HepG2 (cell line): ENCODE data around the gene ALPL. TPM values are rescaled to one million over a fixed set of nuclear protein-coding genes. Genes with fewer than 3 reads are reported as not detected.

Experiments
- GATAD1 ChIP-seq: IDR thresholded peaks from 2 replicates; pipeline ENCODE4 v1.6.1; 2016; ENCODE audit warnings: missing genetic modification reagents, missing compliant biosample characterization
- ISL2 ChIP-seq: sonication (generic); formaldehyde crosslinking; IDR thresholded peaks from 2 replicates; pipeline ENCODE4 v1.5.0; 2020; ENCODE audit warnings: missing genetic modification reagents
- MAFK ChIP-seq, 2 experiments: IDR thresholded peaks in 1 of 2; conservative IDR thresholded peaks in 1 of 2; 2 replicates each; pipeline ENCODE4 v1.6.1; 2011; ENCODE audit warnings: improper control_type of control experiment in 2 of 2, low read length in 2 of 2
- SUZ12 ChIP-seq: fragments of 150-350 bp; IDR thresholded peaks from 2 replicates; pipeline ENCODE4 v1.6.1; 2014; ENCODE audit warnings: low read depth, low read length
- YY1 ChIP-seq: IDR thresholded peaks from 2 replicates; pipeline ENCODE4 v1.6.1; 2011; ENCODE audit warnings: low read length, low read depth, moderate library complexity, mild to moderate bottlenecking; ENCODE audit not compliant: insufficient read depth, insufficient replicate concordance
- ZEB1 ChIP-seq: IDR thresholded peaks from 2 replicates; pipeline ENCODE4 v1.6.1; 2012; ENCODE audit warnings: mild to moderate bottlenecking, low read depth, inconsistent platforms; ENCODE audit not compliant: insufficient replicate concordance
- polyA plus RNA-seq, 8 experiments: library from polyadenylated mRNA; depleted of rRNA in 3 of 8; stranded (reverse) in 7 of 8; unstranded in 1 of 8; fragments of >200 nt; fragmentation: Illumina TruSeq in 4 of 8; extraction: Trizol in 4 of 8; gene quantifications; 2 replicates each; pipeline versions ENCODE4 v1.2.1 to v1.2.3, GENCODE V29; 2011 to 2016; ENCODE audit warnings: low read depth in 4 of 8, missing spikeins in 1 of 8, mixed read lengths in 1 of 8; ENCODE audit not compliant: insufficient read depth in 1 of 8
- total RNA-seq, 5 experiments: library from RNA; depleted of rRNA; stranded (reverse); fragments of >200 nt; fragmentation: Illumina TruSeq; extraction: Trizol; gene quantifications; 2 replicates each; pipeline ENCODE4 v1.2.3, GENCODE V29; 2016; ENCODE audit warnings: low read depth in 1 of 5
- TF ChIP-seq, protein P1 (sequence below): sonication (generic); formaldehyde crosslinking; IDR thresholded peaks from 2 replicates; pipeline ENCODE4 v1.5.1; 2020; ENCODE audit warnings: mild to moderate bottlenecking, moderate library complexity, missing genetic modification reagents
- TF ChIP-seq, protein P2 (sequence below): sonication (generic); formaldehyde crosslinking; IDR thresholded peaks from 2 replicates; pipeline ENCODE4 v1.4.0; 2020; ENCODE audit warnings: missing genetic modification reagents, borderline replicate concordance
- TF ChIP-seq, protein P3 (sequence below): sonication (generic); formaldehyde crosslinking; IDR thresholded peaks from 2 replicates; pipeline ENCODE4 v1.8.0; 2022; ENCODE audit warnings: mild to moderate bottlenecking, missing genetic modification reagents; ENCODE audit not compliant: insufficient replicate concordance
- TF ChIP-seq, protein P4 (sequence below): sonication (generic); formaldehyde crosslinking; IDR thresholded peaks from 2 replicates; pipeline ENCODE4 v1.4.0; 2020; ENCODE audit warnings: mild to moderate bottlenecking, missing genetic modification reagents, borderline replicate concordance
- TF ChIP-seq, protein P5 (sequence below): sonication (generic); formaldehyde crosslinking; IDR thresholded peaks from 2 replicates; pipeline ENCODE4 v1.4.0; 2020; ENCODE audit warnings: missing genetic modification reagents; ENCODE audit errors: not compliant biosample characterization
- TF ChIP-seq, protein P6 (sequence below): sonication (generic); formaldehyde crosslinking; IDR thresholded peaks from 2 replicates; pipeline ENCODE4 v1.8.1; 2023; ENCODE audit warnings: mild to moderate bottlenecking, inconsistent platforms, moderate library complexity, missing genetic modification reagents, borderline replicate concordance

The ALPL gene
- total and polyA plus RNA-seq, 2 of the 13 experiments (the other 11 are each of a cell fraction or from before 2014, with no cell fraction given) = 0.12 TPM; not detected in 1

DNA sequence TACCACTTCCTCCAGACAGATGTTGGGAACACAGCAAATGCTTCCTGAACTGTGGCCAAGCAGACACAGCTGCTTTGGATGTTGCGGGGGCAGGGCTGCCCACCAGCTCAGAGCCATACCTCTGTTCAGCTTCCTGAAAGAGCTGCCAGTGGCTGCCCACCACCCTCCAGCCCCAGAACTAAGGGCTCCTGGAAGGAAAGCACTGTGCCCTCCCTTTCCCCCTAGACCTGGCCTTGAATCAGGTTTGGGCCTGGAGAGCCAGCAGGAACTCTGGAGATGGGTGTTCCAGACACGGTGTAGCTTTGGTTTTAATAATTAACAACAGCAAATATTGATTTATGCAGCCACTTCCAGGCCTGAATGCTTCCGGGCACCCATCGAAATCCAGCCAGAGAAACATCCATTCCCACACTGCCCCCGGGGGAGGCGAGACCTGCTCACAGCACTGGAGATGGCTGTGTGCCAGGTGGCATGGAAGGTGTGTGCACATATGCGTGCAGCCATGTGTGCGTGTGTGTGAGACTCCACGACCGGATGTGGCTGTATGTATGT lies 114.3 kb downstream of the ALPL start (continued):
- TF ChIP-seq YY1 = peak; percentile 39
- TF ChIP-seq, protein P1, sequence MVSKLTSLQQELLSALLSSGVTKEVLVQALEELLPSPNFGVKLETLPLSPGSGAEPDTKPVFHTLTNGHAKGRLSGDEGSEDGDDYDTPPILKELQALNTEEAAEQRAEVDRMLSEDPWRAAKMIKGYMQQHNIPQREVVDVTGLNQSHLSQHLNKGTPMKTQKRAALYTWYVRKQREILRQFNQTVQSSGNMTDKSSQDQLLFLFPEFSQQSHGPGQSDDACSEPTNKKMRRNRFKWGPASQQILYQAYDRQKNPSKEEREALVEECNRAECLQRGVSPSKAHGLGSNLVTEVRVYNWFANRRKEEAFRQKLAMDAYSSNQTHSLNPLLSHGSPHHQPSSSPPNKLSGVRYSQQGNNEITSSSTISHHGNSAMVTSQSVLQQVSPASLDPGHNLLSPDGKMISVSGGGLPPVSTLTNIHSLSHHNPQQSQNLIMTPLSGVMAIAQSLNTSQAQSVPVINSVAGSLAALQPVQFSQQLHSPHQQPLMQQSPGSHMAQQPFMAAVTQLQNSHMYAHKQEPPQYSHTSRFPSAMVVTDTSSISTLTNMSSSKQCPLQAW (CRISPR knock-in tag) = peak; percentile 99
- TF ChIP-seq, protein P2, sequence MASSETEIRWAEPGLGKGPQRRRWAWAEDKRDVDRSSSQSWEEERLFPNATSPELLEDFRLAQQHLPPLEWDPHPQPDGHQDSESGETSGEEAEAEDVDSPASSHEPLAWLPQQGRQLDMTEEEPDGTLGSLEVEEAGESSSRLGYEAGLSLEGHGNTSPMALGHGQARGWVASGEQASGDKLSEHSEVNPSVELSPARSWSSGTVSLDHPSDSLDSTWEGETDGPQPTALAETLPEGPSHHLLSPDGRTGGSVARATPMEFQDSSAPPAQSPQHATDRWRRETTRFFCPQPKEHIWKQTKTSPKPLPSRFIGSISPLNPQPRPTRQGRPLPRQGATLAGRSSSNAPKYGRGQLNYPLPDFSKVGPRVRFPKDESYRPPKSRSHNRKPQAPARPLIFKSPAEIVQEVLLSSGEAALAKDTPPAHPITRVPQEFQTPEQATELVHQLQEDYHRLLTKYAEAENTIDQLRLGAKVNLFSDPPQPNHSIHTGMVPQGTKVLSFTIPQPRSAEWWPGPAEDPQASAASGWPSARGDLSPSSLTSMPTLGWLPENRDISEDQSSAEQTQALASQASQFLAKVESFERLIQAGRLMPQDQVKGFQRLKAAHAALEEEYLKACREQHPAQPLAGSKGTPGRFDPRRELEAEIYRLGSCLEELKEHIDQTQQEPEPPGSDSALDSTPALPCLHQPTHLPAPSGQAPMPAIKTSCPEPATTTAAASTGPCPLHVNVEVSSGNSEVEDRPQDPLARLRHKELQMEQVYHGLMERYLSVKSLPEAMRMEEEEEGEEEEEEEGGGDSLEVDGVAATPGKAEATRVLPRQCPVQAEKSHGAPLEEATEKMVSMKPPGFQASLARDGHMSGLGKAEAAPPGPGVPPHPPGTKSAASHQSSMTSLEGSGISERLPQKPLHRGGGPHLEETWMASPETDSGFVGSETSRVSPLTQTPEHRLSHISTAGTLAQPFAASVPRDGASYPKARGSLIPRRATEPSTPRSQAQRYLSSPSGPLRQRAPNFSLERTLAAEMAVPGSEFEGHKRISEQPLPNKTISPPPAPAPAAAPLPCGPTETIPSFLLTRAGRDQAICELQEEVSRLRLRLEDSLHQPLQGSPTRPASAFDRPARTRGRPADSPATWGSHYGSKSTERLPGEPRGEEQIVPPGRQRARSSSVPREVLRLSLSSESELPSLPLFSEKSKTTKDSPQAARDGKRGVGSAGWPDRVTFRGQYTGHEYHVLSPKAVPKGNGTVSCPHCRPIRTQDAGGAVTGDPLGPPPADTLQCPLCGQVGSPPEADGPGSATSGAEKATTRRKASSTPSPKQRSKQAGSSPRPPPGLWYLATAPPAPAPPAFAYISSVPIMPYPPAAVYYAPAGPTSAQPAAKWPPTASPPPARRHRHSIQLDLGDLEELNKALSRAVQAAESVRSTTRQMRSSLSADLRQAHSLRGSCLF (CRISPR knock-in tag) = no peak
- TF ChIP-seq SUZ12 = no peak
- TF ChIP-seq, protein P3, sequence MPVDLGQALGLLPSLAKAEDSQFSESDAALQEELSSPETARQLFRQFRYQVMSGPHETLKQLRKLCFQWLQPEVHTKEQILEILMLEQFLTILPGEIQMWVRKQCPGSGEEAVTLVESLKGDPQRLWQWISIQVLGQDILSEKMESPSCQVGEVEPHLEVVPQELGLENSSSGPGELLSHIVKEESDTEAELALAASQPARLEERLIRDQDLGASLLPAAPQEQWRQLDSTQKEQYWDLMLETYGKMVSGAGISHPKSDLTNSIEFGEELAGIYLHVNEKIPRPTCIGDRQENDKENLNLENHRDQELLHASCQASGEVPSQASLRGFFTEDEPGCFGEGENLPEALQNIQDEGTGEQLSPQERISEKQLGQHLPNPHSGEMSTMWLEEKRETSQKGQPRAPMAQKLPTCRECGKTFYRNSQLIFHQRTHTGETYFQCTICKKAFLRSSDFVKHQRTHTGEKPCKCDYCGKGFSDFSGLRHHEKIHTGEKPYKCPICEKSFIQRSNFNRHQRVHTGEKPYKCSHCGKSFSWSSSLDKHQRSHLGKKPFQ = no peak
- TF ChIP-seq MAFK (conservative IDR thresholded peaks at IDR 0.05 in 1 of 2, IDR thresholded peaks at IDR 0.05 in 1 of 2; ENCODE audit: low read length in 2 of 2) = no peak
- peak; percentile 76; the same call in 1 of the 2 replicates for TF ChIP-seq ISL2
- TF ChIP-seq ZEB1 = no peak
- TF ChIP-seq, protein P4, sequence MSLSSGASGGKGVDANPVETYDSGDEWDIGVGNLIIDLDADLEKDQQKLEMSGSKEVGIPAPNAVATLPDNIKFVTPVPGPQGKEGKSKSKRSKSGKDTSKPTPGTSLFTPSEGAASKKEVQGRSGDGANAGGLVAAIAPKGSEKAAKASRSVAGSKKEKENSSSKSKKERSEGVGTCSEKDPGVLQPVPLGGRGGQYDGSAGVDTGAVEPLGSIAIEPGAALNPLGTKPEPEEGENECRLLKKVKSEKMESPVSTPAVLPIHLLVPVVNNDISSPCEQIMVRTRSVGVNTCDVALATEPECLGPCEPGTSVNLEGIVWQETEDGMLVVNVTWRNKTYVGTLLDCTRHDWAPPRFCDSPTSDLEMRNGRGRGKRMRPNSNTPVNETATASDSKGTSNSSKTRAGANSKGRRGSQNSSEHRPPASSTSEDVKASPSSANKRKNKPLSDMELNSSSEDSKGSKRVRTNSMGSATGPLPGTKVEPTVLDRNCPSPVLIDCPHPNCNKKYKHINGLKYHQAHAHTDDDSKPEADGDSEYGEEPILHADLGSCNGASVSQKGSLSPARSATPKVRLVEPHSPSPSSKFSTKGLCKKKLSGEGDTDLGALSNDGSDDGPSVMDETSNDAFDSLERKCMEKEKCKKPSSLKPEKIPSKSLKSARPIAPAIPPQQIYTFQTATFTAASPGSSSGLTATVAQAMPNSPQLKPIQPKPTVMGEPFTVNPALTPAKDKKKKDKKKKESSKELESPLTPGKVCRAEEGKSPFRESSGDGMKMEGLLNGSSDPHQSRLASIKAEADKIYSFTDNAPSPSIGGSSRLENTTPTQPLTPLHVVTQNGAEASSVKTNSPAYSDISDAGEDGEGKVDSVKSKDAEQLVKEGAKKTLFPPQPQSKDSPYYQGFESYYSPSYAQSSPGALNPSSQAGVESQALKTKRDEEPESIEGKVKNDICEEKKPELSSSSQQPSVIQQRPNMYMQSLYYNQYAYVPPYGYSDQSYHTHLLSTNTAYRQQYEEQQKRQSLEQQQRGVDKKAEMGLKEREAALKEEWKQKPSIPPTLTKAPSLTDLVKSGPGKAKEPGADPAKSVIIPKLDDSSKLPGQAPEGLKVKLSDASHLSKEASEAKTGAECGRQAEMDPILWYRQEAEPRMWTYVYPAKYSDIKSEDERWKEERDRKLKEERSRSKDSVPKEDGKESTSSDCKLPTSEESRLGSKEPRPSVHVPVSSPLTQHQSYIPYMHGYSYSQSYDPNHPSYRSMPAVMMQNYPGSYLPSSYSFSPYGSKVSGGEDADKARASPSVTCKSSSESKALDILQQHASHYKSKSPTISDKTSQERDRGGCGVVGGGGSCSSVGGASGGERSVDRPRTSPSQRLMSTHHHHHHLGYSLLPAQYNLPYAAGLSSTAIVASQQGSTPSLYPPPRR = peak; percentile 88
- peak; percentile 47 for TF ChIP-seq GATAD1
- TF ChIP-seq, protein P5, sequence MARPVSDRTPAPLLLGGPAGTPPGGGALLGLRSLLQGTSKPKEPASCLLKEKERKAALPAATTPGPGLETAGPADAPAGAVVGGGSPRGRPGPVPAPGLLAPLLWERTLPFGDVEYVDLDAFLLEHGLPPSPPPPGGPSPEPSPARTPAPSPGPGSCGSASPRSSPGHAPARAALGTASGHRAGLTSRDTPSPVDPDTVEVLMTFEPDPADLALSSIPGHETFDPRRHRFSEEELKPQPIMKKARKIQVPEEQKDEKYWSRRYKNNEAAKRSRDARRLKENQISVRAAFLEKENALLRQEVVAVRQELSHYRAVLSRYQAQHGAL (CRISPR knock-in tag) = no peak
- TF ChIP-seq, protein P6, sequence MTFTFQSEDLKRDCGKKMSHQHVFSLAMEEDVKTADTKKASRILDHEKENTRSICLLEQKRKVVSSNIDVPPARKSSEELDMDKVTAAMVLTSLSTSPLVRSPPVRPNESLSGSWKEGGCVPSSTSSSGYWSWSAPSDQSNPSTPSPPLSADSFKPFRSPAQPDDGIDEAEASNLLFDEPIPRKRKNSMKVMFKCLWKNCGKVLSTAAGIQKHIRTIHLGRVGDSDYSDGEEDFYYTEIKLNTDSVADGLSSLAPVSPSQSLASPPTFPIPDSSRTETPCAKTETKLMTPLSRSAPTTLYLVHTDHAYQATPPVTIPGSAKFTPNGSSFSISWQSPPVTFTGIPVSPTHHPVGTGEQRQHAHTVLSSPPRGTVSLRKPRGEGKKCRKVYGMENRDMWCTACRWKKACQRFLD = no peak
